Right lobe of liver (tissue), 6 donors: ENCODE data around the gene CHORDC1. TPM values are rescaled to one million over a fixed set of nuclear protein-coding genes. Genes with fewer than 3 reads are reported as not detected.

Source experiments
- ATAC-seq, 4 donors: fragments of 200-7000 bp; cut with Tn5 transposase; one replicate each; pipeline ENCODE4 v1.9.1; 2020; ENCODE audit warnings: mild to moderate bottlenecking in 4 of 4, moderate library complexity in 4 of 4
- DNase-seq, 3 donors: peaks; one replicate each; pipeline ENCODE4 v3.0.0-alpha.2; 2020
- H3K27ac ChIP-seq, 3 donors: fragments of 200-600 bp; one replicate each; pipeline ENCODE4 v1.8.0; 2022
- H3K27me3 ChIP-seq, 2 donors: fragments of 200-600 bp; one replicate each; pipeline ENCODE4 v1.8.0; 2022
- H3K36me3 ChIP-seq, 4 donors: fragments of 200-600 bp; sonication (generic) in 1 of 4; one replicate each; pipeline versions ENCODE4 v1.5.1 to v1.8.0; 2017 to 2022; ENCODE audit warnings: control low read depth in 1 of 4
- H3K4me1 ChIP-seq, 4 donors: fragments of 200-600 bp; sonication (generic) in 1 of 4; one replicate each; pipeline versions ENCODE4 v1.5.1 to v1.8.0; 2017 to 2022; ENCODE audit warnings: control low read depth in 1 of 4
- H3K4me3 ChIP-seq, 3 donors: fragments of 200-600 bp; one replicate each; pipeline ENCODE4 v1.8.0; 2022
- H3K9me3 ChIP-seq, 4 donors: fragments of 200-600 bp; sonication (generic) in 1 of 4; one replicate each; pipeline versions ENCODE4 v1.5.1 to v1.8.0; 2017 to 2022; ENCODE audit warnings: control low read depth in 1 of 4
- CTCF ChIP-seq, 4 donors: fragments of 200-600 bp in 3 of 4; fragments of 450-650 bp in 1 of 4; IDR thresholded peaks; one replicate each; pipeline versions ENCODE4 v1.5.1 to v1.8.0; 2016 to 2022; ENCODE audit warnings: antibody characterized with exemption in 4 of 4, mild to moderate bottlenecking in 2 of 4
- POLR2A ChIP-seq: fragments of 450-650 bp; IDR thresholded peaks from one replicate; pipeline ENCODE4 v1.6.1; 2017; ENCODE audit warnings: antibody characterized with exemption, mild to moderate bottlenecking
- WGBS: methylation state at CpG from one replicate; pipeline ENCODE4 v1.1.6; 2018; ENCODE audit warnings: low coverage, low lambda C conversion rate; ENCODE audit not compliant: insufficient coverage; ENCODE audit errors: missing lambda C conversion rate; 5-methylcytosine and 5-hydroxymethylcytosine counted together
- intact Hi-C, 2 donors: fragments of 100-400 bp; cut with DNase I; formaldehyde crosslinking; loops; one replicate each; pipeline versions ENCODE4 v1.11.2 to v1.14.1; 2022
- total RNA-seq, 6 experiments: library from RNA; depleted of rRNA in 2 of 6; stranded (reverse); fragments of >200 nt in 2 of 6; fragmentation: NEBNext Ultra II Directional in 3 of 6; extraction: Animal tissue kit (Norgen Biotek cat#: 25700) in 3 of 6; gene quantifications; one replicate each; pipeline versions ENCODE4 v1.1.0 to v1.2.4, GENCODE V29; 2016 to 2023
- donor health status: DM: no; HTN: yes; CAD: no.
- donor health status: DM: no; HTN: no; CAD: no.
- donor health status: DM: no; HTN: no; CAD: no.
- donor health status: DM: no; HTN: yes; CAD: no.
- donor health status: DM: no; HTN: yes; CAD: no.

Gene CHORDC1
- total RNA-seq, 6 experiments from 2014 or later, result 14.4 to 32.3 (median 17.8) TPM

- H3K27ac ChIP-seq, result no peak overlapping the region
- no peak for ATAC-seq
- H3K4me1 ChIP-seq, result no peaks in the 10 kb centered on the region
- H3K27me3 ChIP-seq, result peaks cover 0 to 5% of the 10 kb centered on the region in 2 donors
- intact Hi-C loops, result no loop called here
- 65% methylated on average over 3 of the region's 3 CpGs for WGBS
- no peaks in the 10 kb centered on the region for H3K36me3 ChIP-seq
- TF ChIP-seq POLR2A, result no peak
- TF ChIP-seq CTCF (IDR thresholded peaks at IDR 0.05), result no peak
- H3K9me3 ChIP-seq, result no peaks in the 10 kb centered on the region
- no peak overlapping the region for H3K4me3 ChIP-seq
- no peak for DNase-seq
These were observed 29.2 kb upstream of the CHORDC1 start for GRCh38 chr11:90252053-90252452.

- Histone ChIP-seq H3K27me3 (peaks cover 0 to 5% of the 10 kb centered on the region in 2 donors), H3K4me1 (no peaks in the 10 kb centered on the region), H3K27ac (no peak overlapping the region), H3K9me3 (no peaks in the 10 kb centered on the region), H3K4me3 (no peak overlapping the region), H3K36me3 (no peaks in the 10 kb centered on the region)
- ATAC-seq (no peak), DNase-seq (no peak)
- no peak for TF ChIP-seq POLR2A
- TF ChIP-seq CTCF (IDR thresholded peaks at IDR 0.05), result no peak
- 59% methylated on average over 2 of the region's 2 CpGs for WGBS
- intact Hi-C loops, result no loop called here
These were observed 28.8 kb upstream of the CHORDC1 start for GRCh38 chr11:90251599-90251998.

GRCh38 chr11:90250970-90251369 lies 28.1 kb upstream of the CHORDC1 start:
- Histone ChIP-seq H3K4me3 (no peak overlapping the region), H3K27me3 (peaks cover 0 to 5% of the 10 kb centered on the region in 2 donors), H3K9me3 (no peaks in the 10 kb centered on the region), H3K4me1 (no peaks in the 10 kb centered on the region), H3K36me3 (no peaks in the 10 kb centered on the region), H3K27ac (no peak overlapping the region)
- intact Hi-C loops, result no loop called here
- ATAC-seq, result no peak
- DNase-seq, result no peak
- TF ChIP-seq CTCF (IDR thresholded peaks at IDR 0.05), result no peak
- TF ChIP-seq POLR2A, result no peak
- 53% methylated on average over 8 of the region's 8 CpGs for WGBS

- intact Hi-C loops, result no loop called here
- H3K4me1 ChIP-seq, result no peaks in the 10 kb centered on the region
- TF ChIP-seq POLR2A, result no peak
- TF ChIP-seq CTCF (IDR thresholded peaks at IDR 0.05), result no peak
- no peak overlapping the region for H3K4me3 ChIP-seq
- no peaks in the 10 kb centered on the region for H3K36me3 ChIP-seq
- DNase-seq (no peak), ATAC-seq (no peak)
- no peak overlapping the region for H3K27ac ChIP-seq
- H3K27me3 ChIP-seq, result no peaks in the 10 kb centered on the region
- 91% methylated on average over 1 of the region's 1 CpG for WGBS
- no peaks in the 10 kb centered on the region for H3K9me3 ChIP-seq
These were observed 23.6 kb upstream of the CHORDC1 start for GRCh38 chr11:90246468-90246867.

GRCh38 chr11:90243534-90243933 lies 20.7 kb upstream of the CHORDC1 start:
- Histone ChIP-seq H3K9me3 (no peaks in the 10 kb centered on the region), H3K27me3 (no peaks in the 10 kb centered on the region), H3K27ac (no peak overlapping the region), H3K4me3 (no peak overlapping the region), H3K36me3 (no peaks in the 10 kb centered on the region), H3K4me1 (no peaks in the 10 kb centered on the region)
- WGBS, result 88% methylated on average over 1 of the region's 1 CpG
- intact Hi-C loops, result no loop called here
- TF ChIP-seq POLR2A (no peak), CTCF (IDR thresholded peaks at IDR 0.05) (no peak)
- ATAC-seq (no peak), DNase-seq (no peak)
